Measurements from ENCODE around the gene STK32C. TPM values are rescaled to one million over a fixed set of nuclear protein-coding genes. Genes with fewer than 3 reads are reported as not detected.
A peak's percentile ranks its signal among the peaks of the same experiment; 100 is the strongest.

The STK32C gene
- total RNA-seq, 6 experiments from 2014 or later = 1.6 to 3.5 (median 2.1) TPM

- Histone ChIP-seq H3K9me3 (no peaks in the 10 kb centered on the region), H3K27ac (no peak overlapping the region)
These were observed 141.4 kb downstream of the STK32C start for GRCh38 chr10:132166216-132166950.

GRCh38 chr10:132165416-132165980 is 142.3 kb downstream of the STK32C start:
- no peak overlapping the region for H3K4me3 ChIP-seq
- H3K36me3 ChIP-seq = no peaks in the 10 kb centered on the region
- ATAC-seq = no peak
- H3K9me3 ChIP-seq = no peaks in the 10 kb centered on the region
- no peaks in the 10 kb centered on the region for H3K4me1 ChIP-seq
- intact Hi-C loops (cut with DNase I) = no loop called here
- TF ChIP-seq CTCF (IDR thresholded peaks at IDR 0.05) = no peak
- no peak for TF ChIP-seq POLR2A (IDR thresholded peaks at IDR 0.05)
- no peak for DNase-seq
- no peak overlapping the region for H3K27ac ChIP-seq
- WGBS (ENCODE audit: insufficient coverage, low coverage, low lambda C conversion rate, missing lambda C conversion rate) = 80% methylated on average over 2 of the region's 21 CpGs
- no peaks in the 10 kb centered on the region for H3K27me3 ChIP-seq

More at GRCh38 chr10:132166216-132166950, 141.4 kb downstream of the STK32C start:
- no peaks in the 10 kb centered on the region for H3K36me3 ChIP-seq
- TF ChIP-seq POLR2A (IDR thresholded peaks at IDR 0.05) = no peak
- TF ChIP-seq CTCF (IDR thresholded peaks at IDR 0.05) = no peak
- no peaks in the 10 kb centered on the region for H3K4me1 ChIP-seq
- no peak overlapping the region for H3K4me3 ChIP-seq
- 71% methylated on average over 6 of the region's 23 CpGs for WGBS (ENCODE audit: insufficient coverage, low coverage, low lambda C conversion rate, missing lambda C conversion rate)
- DNase-seq (no peak), ATAC-seq (no peak)
- intact Hi-C loops (cut with DNase I) = no loop called here
- no peaks in the 10 kb centered on the region for H3K27me3 ChIP-seq

DNA sequence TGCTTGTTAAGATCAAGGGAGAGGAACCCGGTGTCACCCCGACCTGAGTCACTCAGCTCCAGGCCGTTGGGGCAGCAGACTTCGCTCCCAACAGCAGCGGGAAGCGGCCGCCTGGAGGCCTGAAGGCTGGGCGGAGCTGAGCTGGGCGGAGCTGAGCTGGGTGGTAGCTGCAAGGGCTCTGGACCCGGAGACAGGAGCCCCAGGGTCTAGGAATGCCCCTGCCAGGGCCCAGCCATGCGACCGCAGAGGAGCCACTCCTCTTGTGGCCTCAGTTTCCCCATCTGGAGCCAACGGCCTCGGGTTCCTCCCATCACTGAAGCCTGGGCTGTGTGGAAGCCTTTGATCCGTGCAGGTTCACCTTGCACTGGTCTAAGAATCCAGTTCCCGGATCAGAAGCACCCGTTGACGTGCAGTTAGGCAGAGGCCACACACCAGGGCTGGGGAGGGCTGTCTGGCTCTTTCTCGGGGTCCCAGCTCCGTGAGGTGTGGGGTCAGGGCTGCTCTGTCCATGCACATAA is 142.9 kb downstream of the STK32C start:
- ATAC-seq = peak; percentile 26 to 62 (median 36)
- no peaks in the 10 kb centered on the region for H3K9me3 ChIP-seq
- H3K36me3 ChIP-seq = no peaks in the 10 kb centered on the region
- intact Hi-C loops (cut with DNase I) = no loop called here
- DNase-seq = peak in 1 of 3 donors; percentile 48
- no peak overlapping the region for H3K27ac ChIP-seq
- WGBS (ENCODE audit: insufficient coverage, low coverage, low lambda C conversion rate, missing lambda C conversion rate) = 25% methylated on average over 4 of the region's 20 CpGs
- H3K4me1 ChIP-seq = no peaks in the 10 kb centered on the region
- no peaks in the 10 kb centered on the region for H3K27me3 ChIP-seq
- H3K4me3 ChIP-seq = no peak overlapping the region
- TF ChIP-seq CTCF (IDR thresholded peaks at IDR 0.05) (no peak), POLR2A (IDR thresholded peaks at IDR 0.05) (no peak)

DNA sequence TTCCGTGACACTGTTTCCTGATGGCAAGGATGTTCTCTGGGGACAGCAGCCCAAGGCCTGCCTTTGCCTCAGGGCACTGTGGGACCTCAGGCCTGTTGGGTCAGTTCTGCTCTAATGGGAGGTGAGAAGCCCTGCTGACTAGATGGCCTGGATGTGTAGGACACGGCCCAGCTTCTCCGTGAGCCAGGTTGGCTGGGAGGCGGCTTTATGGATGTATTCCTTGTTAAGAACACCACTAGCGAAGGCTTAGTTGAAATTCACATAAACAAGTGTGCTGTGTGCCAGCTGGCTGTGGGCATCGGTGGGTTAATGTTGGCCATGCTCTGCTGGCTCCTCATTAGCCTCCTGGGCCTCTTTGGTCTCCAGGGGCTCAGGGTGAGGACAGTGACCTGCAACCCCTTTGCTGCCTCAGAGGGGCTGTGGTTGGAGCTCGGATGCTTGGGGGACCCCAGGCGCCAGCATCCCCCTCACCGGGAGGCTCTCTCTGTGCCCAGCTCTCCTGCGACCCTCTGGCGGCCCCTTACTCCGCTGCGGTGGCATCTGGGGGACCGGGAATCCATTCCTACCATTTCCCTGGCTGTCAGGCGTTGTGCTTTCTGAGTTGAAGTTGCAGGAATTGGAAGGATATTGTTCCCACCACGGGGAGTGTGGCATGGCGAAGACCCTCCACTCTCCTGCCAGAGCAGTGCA is 143.8 kb downstream of the STK32C start:
- H3K4me3 ChIP-seq = no peak overlapping the region
- no peak for TF ChIP-seq POLR2A (IDR thresholded peaks at IDR 0.05)
- no peak for TF ChIP-seq CTCF (IDR thresholded peaks at IDR 0.05)
- WGBS (ENCODE audit: insufficient coverage, low coverage, low lambda C conversion rate, missing lambda C conversion rate) = 78% methylated on average over 6 of the region's 17 CpGs
- no peaks in the 10 kb centered on the region for H3K9me3 ChIP-seq
- no peak for DNase-seq
- H3K27me3 ChIP-seq = no peaks in the 10 kb centered on the region
- H3K36me3 ChIP-seq = no peaks in the 10 kb centered on the region
- intact Hi-C loops (cut with DNase I) = no loop called here
- no peak for ATAC-seq
- H3K4me1 ChIP-seq = no peaks in the 10 kb centered on the region
- H3K27ac ChIP-seq = no peak overlapping the region

Data from right lobe of liver (tissue), 6 donors.